ENCODE data around the gene TAC4. TPM values are rescaled to one million over a fixed set of nuclear protein-coding genes. Genes with fewer than 3 reads are reported as not detected.

Gene TAC4
- total and polyA plus RNA-seq, 4 donors, result not detected

GRCh38 chr17:49788478-49789242, 59.2 kb downstream of the TAC4 start, which contains the start of gene KAT7:
Gene KAT7, plus strand, starts transcription at chr17:49788681. Its CDS starts 154 bp downstream, at chr17:49788835.
- peak within 1 kb of the TSS; percentile 79 to 99 for H3K9ac ChIP-seq (ENCODE audit: low read depth in 1 of 2, low read length in 2 of 2)
- under 1% methylated on average over 59 of the region's 59 CpGs for WGBS
- TF ChIP-seq ATF3 (IDR thresholded peaks at IDR 0.05), result no peak
- no peak for TF ChIP-seq MAX (IDR thresholded peaks at IDR 0.05)
- peak; percentile 100 for TF ChIP-seq EGR1 (IDR thresholded peaks at IDR 0.05; ENCODE audit: low read depth in 2 of 2)
- peak; percentile 93 for TF ChIP-seq TAF1 (conservative IDR thresholded peaks at IDR 0.05)
- peak in 1 of 2 donors; percentile 50 for TF ChIP-seq RAD21 (IDR thresholded peaks at IDR 0.05)
- no peak for TF ChIP-seq FOXA2 (IDR thresholded peaks at IDR 0.05)
- TF ChIP-seq HNF4G (IDR thresholded peaks at IDR 0.05), result peak; percentile 9
- TF ChIP-seq YY1 (IDR thresholded peaks at IDR 0.05), result peak; percentile 100
- peak in 1 of 2 donors; percentile 51 for TF ChIP-seq JUND (IDR thresholded peaks at IDR 0.05)
- no peak for TF ChIP-seq NR2F2 (IDR thresholded peaks at IDR 0.05)
- TF ChIP-seq HNF4A (conservative IDR thresholded peaks at IDR 0.05), result peak; percentile 28 to 54
- no peak for TF ChIP-seq FOXA1 (IDR thresholded peaks at IDR 0.05)
- TF ChIP-seq ZBTB33 (IDR thresholded peaks at IDR 0.05), result peak; percentile 93
- TF ChIP-seq SP1 (IDR thresholded peaks at IDR 0.05), result peak; percentile 99
- peak; percentile 70 to 91 for TF ChIP-seq GABPA (IDR thresholded peaks at IDR 0.05 in 1 of 2, conservative IDR thresholded peaks at IDR 0.05 in 1 of 2)
- peak; percentile 78 for TF ChIP-seq REST (IDR thresholded peaks at IDR 0.05)
- peak; percentile 44 for TF ChIP-seq RXRA (IDR thresholded peaks at IDR 0.05)
- TF ChIP-seq CTCF (IDR thresholded peaks at IDR 0.05; ENCODE audit: low read depth, low read length, missing input control), result no peak
- DNase-seq (ENCODE audit: low spot score), result peak; percentile 97
- peak within 1 kb of the TSS; percentile 99 for H3K27ac ChIP-seq (ENCODE audit: low read depth in 1 of 2, low read length in 2 of 2)
- peaks cover 0 to 18% (median 13%) of the 10 kb centered on the region in 4 donors for H3K36me3 ChIP-seq (ENCODE audit: control insufficient read depth in 4 of 4, insufficient read depth in 3 of 4, low read depth in 1 of 4, low read length in 3 of 4)
- no peaks in the 10 kb centered on the region for H3K9me3 ChIP-seq (ENCODE audit: control insufficient read depth in 4 of 4, low read length in 3 of 4)
- peaks cover 3 to 25% (median 20%) of the 10 kb centered on the region in 4 donors for H3K4me1 ChIP-seq (ENCODE audit: control insufficient read depth in 4 of 4, insufficient read depth in 4 of 4, low read length in 3 of 4)
- no peaks in the 10 kb centered on the region for H3K27me3 ChIP-seq (ENCODE audit: control insufficient read depth in 4 of 4, insufficient read depth in 4 of 4, low read length in 3 of 4)
- H3K4me3 ChIP-seq (ENCODE audit: low read depth in 1 of 3, low read length in 3 of 3), result peak within 1 kb of the TSS; percentile 76 to 98 (median 89)

Other genes with a start within 250 kb of the TAC4 start
- 10 to 100 TPM; 48.6 to 50.8 TPM for gene SPOP, start 170.0 kb downstream of the TAC4 start, total RNA-seq
- gene SPOP, start 170.0 kb downstream of the TAC4 start, polyA plus RNA-seq, result 10 to 100 TPM; 21.6 to 36.3 TPM
- 10 to 100 TPM; 29.8 to 90.1 TPM for gene SLC35B1, start 140.1 kb downstream of the TAC4 start, total RNA-seq
- 10 to 100 TPM; 67.0 to 86.5 TPM for gene SLC35B1, start 140.1 kb downstream of the TAC4 start, polyA plus RNA-seq
- gene FAM117A, start 83.9 kb downstream of the TAC4 start, total RNA-seq, result 10 to 100 TPM in 1 of 2 donors, 1 to 10 TPM in 1; 6.4 to 39.3 TPM
- 1 to 10 TPM; 4.5 to 4.6 TPM for gene FAM117A, start 83.9 kb downstream of the TAC4 start, polyA plus RNA-seq
- 10 to 100 TPM; 19.1 to 24.2 TPM for gene KAT7, start 59.4 kb downstream of the TAC4 start, total RNA-seq
- 1 to 10 TPM; 6.1 to 6.2 TPM for gene KAT7, start 59.4 kb downstream of the TAC4 start, polyA plus RNA-seq
- gene DLX4, start 121.1 kb upstream of the TAC4 start, total RNA-seq, result not detected
- gene DLX4, start 121.1 kb upstream of the TAC4 start, polyA plus RNA-seq, result not detected
- gene DLX3, start 147.2 kb upstream of the TAC4 start, total RNA-seq, result not detected
- gene DLX3, start 147.2 kb upstream of the TAC4 start, polyA plus RNA-seq, result not detected
- gene ITGA3, start 208.0 kb upstream of the TAC4 start, total RNA-seq, result 1 to 10 TPM in 1 of 2 donors, under 1 TPM in 1; 0.79 to 4.4 TPM
- 1 to 10 TPM; 1.1 to 1.8 TPM for gene ITGA3, start 208.0 kb upstream of the TAC4 start, polyA plus RNA-seq
- 10 to 100 TPM in 1 of 2 donors, 1 to 10 TPM in 1; 8.6 to 24.5 TPM for gene PDK2, start 247.3 kb upstream of the TAC4 start, total RNA-seq
- 10 to 100 TPM; 32.4 to 36.6 TPM for gene PDK2, start 247.3 kb upstream of the TAC4 start, polyA plus RNA-seq